ENCODE measurements around the gene VPS45.
"Not testable (repeated sequence)": the region's sequence is repeated elsewhere in the genome, so short reads cannot be mapped to it uniquely, and the experiment has no call there.

The VPS45 gene

GRCh38 chr1:150132372-150132771 lies 64.8 kb downstream of the VPS45 start:
- no peak for TF ChIP-seq CTCF (IDR thresholded peaks at IDR 0.05; ENCODE audit: low read depth, low read length)
- DNase-seq, result no peak
- H3K27ac ChIP-seq, result no peak overlapping the region
- no peak overlapping the region for H3K4me3 ChIP-seq (ENCODE audit: low read depth, low read length)
- H3K9me3 ChIP-seq (ENCODE audit: severe bottlenecking), result no peaks in the 10 kb centered on the region
- H3K36me3 ChIP-seq, result peaks cover 12% of the 10 kb centered on the region
- no peaks in the 10 kb centered on the region for H3K27me3 ChIP-seq (ENCODE audit: insufficient read depth, low read depth, severe bottlenecking)

GRCh38 chr1:150134537-150134936 lies 67.0 kb downstream of the VPS45 start:
- Histone ChIP-seq H3K4me3 (ENCODE audit: low read depth, low read length) (no peak overlapping the region), H3K9me3 (ENCODE audit: severe bottlenecking) (no peaks in the 10 kb centered on the region), H3K27ac (no peak overlapping the region), H3K27me3 (ENCODE audit: insufficient read depth, low read depth, severe bottlenecking) (no peaks in the 10 kb centered on the region), H3K36me3 (peaks cover 12% of the 10 kb centered on the region)
- no peak for DNase-seq
- TF ChIP-seq CTCF (IDR thresholded peaks at IDR 0.05; ENCODE audit: low read depth, low read length), result no peak

GRCh38 chr1:150135400-150135799 lies 67.8 kb downstream of the VPS45 start:
- H3K36me3 ChIP-seq, result peaks cover 10% of the 10 kb centered on the region
- H3K27me3 ChIP-seq (ENCODE audit: insufficient read depth, low read depth, severe bottlenecking); H3K4me3 ChIP-seq (ENCODE audit: low read depth, low read length); H3K9me3 ChIP-seq (ENCODE audit: severe bottlenecking); DNase-seq; H3K27ac ChIP-seq: not testable (repeated sequence)

- H3K27ac ChIP-seq, result no peak overlapping the region
- H3K36me3 ChIP-seq, result peaks cover 8% of the 10 kb centered on the region
- TF ChIP-seq CTCF (IDR thresholded peaks at IDR 0.05; ENCODE audit: low read depth, low read length), result no peak
- no peaks in the 10 kb centered on the region for H3K9me3 ChIP-seq (ENCODE audit: severe bottlenecking)
- no peak for DNase-seq
- H3K27me3 ChIP-seq (ENCODE audit: insufficient read depth, low read depth, severe bottlenecking), result no peaks in the 10 kb centered on the region
- no peak overlapping the region for H3K4me3 ChIP-seq (ENCODE audit: low read depth, low read length)
These were observed 70.5 kb downstream of the VPS45 start for GRCh38 chr1:150138044-150138443.

GRCh38 chr1:150141452-150141851 lies 73.9 kb downstream of the VPS45 start:
- Histone ChIP-seq H3K9me3 (ENCODE audit: severe bottlenecking) (no peaks in the 10 kb centered on the region), H3K27me3 (ENCODE audit: insufficient read depth, low read depth, severe bottlenecking) (no peaks in the 10 kb centered on the region), H3K27ac (no peak overlapping the region), H3K4me3 (ENCODE audit: low read depth, low read length) (no peak overlapping the region), H3K36me3 (no peaks in the 10 kb centered on the region; the same call in 1 of the 2 replicates)
- TF ChIP-seq CTCF (IDR thresholded peaks at IDR 0.05; ENCODE audit: low read depth, low read length), result no peak
- DNase-seq, result no peak

GRCh38 chr1:150142083-150142482 lies 74.5 kb downstream of the VPS45 start:
- Histone ChIP-seq H3K4me3 (ENCODE audit: low read depth, low read length) (no peak overlapping the region), H3K27me3 (ENCODE audit: insufficient read depth, low read depth, severe bottlenecking) (no peaks in the 10 kb centered on the region), H3K9me3 (ENCODE audit: severe bottlenecking) (no peaks in the 10 kb centered on the region), H3K36me3 (no peaks in the 10 kb centered on the region; the same call in 1 of the 2 replicates), H3K27ac (no peak overlapping the region)
- no peak for DNase-seq
- no peak for TF ChIP-seq CTCF (IDR thresholded peaks at IDR 0.05; ENCODE audit: low read depth, low read length)

All from WERI-Rb-1 (cell line).